ENCODE measurements around the gene CISH.
A peak's percentile ranks its signal among the peaks of the same experiment; 100 is the strongest.

The CISH gene

GRCh38 chr3:50592568-50592967 is 19.0 kb downstream of the CISH start:
- DNase-seq, result no peak

DNA sequence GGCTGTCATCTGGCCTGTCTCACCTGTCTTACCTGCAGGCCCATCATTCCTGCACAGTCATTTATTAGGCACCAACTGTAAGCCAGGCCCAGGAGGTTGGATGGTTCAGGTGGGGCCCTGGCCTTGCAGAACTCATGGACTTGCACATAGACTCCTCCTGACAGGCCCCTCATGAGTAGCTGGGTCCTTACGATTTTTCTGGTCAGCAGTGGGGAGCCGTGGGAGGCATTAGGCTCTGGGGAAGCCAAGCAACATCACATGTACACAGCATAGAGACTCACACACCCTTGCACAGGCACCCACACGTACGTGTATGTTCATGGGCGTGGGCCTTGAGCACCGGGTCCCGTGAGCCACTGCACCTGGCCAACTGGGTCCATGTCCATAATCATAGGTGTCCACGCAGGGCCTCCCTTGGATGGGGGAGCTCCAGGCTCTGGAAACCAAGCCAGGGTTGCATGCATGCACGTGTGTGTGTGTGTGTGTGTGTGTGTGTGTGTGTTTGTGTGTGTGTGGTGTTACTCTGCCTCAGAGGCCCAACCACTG is 20.3 kb downstream of the CISH start:
- no peak for DNase-seq

DNA sequence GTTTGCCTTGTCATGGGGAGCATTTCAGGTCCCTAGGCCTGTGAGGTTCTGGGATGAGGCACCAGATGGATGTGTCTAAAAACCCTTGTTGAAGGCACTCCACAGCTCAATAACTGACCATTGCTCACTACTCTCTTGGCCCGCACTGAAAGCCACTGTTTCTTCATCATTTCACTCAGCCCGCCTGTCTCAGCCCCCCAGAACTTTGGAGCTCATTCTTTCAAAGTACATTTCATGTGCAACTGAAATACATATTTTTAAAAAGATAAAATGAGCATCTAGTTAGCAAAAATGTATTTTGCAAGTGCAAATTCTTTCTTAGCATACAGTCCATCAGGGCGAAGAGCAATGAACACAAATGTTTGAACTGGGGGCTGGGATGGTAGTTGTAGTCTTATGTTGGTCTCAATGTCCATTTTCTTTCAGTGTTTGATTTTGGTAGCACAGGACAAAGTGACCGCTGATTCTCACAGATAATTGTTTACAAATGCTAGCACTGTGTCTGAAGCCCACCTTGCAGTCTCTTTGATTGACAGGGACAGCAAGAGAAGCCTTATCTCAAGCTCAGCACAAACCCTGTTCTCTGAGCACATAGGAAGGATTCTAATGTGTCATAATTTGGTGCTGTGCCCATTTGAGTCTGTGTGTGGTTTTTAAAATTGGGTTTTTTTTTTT is 22.7 kb downstream of the CISH start:
- no peak for DNase-seq

DNA sequence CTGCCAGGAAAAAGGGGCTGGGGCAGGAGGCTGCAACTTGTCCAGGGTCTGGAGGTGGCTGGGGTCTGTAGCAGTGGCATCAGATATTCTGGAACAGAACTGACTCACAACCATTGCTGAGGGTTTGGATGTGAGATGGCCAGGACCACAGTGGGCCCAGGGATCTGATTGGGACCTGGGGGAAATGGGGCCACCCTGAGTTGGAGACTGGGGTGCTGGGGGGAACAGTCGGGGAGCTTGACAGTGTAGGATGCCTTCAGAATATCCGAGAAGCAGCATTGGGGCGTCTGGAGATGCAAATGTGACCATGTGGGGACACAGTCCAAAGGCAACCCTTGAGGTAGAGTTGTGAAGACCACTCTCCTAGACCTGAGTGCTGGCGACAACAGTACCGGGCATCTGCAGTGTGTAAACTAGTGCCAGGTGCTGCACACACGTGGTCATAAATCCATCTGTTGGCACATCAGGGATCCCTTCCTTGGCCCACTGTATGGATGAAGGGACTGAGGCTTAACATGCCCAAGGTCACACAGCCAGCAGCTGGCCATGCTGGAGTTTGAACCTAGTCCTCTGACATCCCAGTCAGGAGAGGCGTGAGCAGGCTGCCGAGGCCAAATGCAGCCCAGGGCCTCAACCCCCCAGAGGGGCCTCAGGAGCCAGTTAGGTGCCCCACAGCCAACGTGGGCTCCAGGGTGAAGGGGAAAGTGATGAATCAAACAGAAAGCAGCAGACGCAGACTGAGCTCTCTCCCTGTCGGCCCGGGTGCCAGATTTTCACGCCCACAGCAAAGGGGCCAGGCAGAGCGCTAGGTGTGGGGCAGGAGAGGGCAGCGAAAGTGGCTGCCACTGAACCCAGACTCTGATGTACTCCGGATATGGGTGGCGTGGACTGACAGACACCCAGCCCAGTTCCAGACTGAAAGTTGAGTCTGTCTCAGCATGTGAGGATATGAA is 23.5 kb downstream of the CISH start:
- DNase-seq, result peak; percentile 65

- no peak for DNase-seq
Measured at GRCh38 chr3:50587373-50587772, 24.2 kb downstream of the CISH start.

- no peak for DNase-seq
Measured at GRCh38 chr3:50586763-50587070, 24.9 kb downstream of the CISH start.

DNA sequence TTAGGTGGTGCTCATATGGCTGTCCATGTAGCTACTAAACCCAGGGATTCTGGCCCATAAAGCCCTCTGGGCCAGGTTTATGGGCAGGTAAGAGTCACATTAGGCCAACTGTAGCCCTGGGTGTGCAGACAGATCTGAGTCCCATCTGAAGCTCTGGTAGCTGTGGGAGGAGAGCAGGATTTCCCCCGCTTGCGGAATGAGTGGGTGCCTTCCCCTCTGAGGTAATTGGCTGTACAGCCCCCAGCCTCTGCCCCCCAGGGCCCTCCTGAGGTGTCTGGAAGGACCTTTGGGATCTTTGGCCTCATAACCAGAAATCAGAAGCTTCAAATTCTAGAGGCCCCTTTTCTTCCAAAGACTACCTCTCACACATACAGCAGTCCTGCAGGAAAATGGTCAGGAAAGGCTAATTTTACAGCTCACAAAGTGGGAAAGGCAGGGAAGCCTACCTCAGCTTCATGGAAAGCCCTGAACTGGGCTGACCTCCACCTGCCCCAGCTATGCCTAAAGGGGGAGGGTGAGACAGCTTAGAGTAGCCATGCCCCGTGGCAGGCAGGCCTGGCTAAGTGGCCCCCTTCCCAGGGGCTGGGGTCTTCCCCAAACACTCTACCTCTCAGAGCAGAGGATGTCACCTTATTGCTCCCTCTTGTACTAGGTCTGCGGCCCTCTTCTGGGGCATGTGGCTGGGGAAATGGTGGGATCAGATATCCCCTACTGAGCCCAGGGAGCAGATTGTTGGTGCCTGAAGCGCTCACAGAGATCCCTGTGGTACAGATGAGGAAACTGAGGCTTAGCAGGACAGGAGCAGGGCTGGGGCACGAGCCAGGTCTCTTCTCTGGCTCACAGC is 25.4 kb downstream of the CISH start:
- no peak for DNase-seq

DNA sequence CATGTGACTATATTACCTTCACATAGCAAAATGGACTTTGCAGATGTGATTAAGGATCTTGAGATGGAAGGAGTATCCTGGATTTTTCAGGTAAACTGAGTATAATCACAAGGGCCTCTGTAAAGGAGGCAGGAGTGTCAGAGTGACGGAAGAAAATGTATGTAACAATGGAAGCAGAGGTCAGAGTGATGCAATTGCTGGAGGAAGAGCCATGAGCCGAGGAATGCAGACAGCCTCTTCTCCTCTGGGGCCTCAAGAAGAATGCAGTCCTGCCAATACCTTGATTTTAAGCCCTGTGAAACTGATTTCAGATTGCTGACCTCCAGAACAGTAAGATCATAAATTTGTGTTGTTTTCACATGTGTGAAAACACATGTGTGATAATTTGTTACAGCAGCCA is 27.2 kb downstream of the CISH start:
- no peak for DNase-seq

DNA sequence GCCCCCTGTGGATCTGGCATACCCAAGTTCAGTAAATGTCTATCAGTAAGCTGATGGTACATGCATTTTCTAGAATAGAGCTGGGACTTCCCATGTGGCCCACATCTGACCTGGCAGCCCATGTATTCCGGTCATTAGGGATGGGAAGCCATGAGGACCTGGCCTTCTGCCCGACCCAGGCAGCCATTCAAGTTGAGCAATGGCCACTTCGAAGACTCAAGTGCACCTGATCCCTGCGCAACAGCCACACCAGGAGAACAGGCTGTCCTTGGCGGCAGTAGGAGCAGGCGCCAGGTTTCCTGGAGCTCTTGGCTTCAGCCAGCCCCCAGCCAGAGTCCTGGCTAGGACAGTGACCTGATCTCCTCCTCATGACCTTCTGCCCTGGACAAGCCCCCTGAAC is 27.7 kb downstream of the CISH start:
- no peak for DNase-seq

DNA sequence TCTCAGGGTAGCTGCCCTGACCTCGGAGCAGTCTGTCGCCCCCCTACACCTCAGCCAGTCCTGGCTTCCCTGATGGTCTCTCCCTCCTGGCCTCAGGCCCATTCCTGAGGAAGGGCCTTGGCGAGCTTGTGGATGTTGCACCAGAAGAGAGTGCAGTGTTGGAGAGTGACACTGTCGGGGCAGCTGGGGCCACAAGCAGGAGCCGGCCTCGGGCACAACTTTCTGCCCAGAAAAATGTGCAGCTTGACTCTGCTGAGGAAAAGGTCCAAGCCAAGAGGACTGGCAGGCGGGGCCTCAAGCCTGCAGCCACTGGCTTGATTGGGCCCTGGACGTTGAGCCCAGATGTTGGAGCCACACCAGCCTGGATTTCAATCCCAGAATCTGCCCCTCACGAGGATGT is 29.5 kb downstream of the CISH start:
- DNase-seq, result no peak

- DNase-seq, result no peak
Measured at GRCh38 chr3:50581459-50581842, 30.1 kb downstream of the CISH start.

- DNase-seq, result no peak
Measured at GRCh38 chr3:50580683-50581458, 30.7 kb downstream of the CISH start.

- no peak for DNase-seq
Measured at GRCh38 chr3:50577348-50577747, 34.2 kb downstream of the CISH start.

GRCh38 chr3:50575372-50575771 is 36.2 kb downstream of the CISH start:
- no peak for DNase-seq

- DNase-seq, result peak; percentile 66
Measured at GRCh38 chr3:50574444-50574831, 37.1 kb downstream of the CISH start.

GRCh38 chr3:50573566-50574443 is 37.8 kb downstream of the CISH start:
- DNase-seq, result peak; percentile 65

GRCh38 chr3:50572801-50573371 is 38.7 kb downstream of the CISH start:
- no peak for DNase-seq

DNA sequence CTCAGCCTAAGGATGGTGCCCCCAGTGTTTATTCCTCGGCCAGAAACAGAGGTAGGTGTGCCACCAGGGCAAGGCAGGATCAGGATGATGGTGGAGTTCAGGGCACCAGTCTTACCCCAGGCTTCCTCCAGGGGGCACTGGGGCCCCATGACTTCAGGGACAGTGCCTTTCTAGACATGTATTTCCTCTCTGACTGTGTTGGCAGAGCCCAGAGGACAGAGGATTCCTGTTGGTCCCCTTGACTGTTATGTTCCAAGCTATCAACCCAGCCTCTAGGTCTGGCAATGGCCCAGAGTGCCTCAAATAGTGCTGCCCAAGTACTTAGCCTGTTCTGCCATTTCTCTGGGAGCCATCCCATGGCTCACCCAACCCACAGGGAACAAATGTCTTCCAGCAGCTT is 39.4 kb downstream of the CISH start:
- peak; percentile 83 for DNase-seq

DNA sequence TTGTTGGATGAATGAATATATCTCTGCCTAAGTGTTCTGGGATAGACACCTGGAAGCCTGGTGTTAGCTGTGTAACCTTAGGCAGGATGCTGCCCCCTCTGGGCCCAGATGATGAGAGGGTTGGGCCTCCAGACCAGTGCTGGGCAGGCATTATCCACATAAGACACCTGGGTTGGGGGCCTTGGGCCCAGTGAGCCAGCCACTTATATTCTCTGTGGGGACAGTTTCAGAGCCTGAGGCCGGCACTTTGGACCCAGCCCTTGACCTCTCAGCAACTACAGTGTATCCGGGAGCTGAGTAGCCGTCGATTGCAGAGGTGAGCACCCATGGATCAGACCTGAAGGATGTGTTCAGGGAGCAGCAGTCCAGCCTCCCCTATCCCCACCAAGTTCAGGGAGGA is 40.1 kb downstream of the CISH start:
- DNase-seq, result no peak

- no peak for DNase-seq
Measured at GRCh38 chr3:50570508-50571279, 40.9 kb downstream of the CISH start.

All from activated CD4-positive, CD25-positive, alpha-beta regulatory T cell treated with anti-CD3 and anti-CD28 coated beads, Interleukin-2, amount 50 U/mL, for 72 hours (primary cell).